ENCODE results near the gene HDAC1. TPM values are rescaled to one million over a fixed set of nuclear protein-coding genes. Genes with fewer than 3 reads are reported as not detected.

The HDAC1 gene
- total RNA-seq, 4 donors from 2014 or later, result 28.6 to 35.0 (median 31.1) TPM

DNA sequence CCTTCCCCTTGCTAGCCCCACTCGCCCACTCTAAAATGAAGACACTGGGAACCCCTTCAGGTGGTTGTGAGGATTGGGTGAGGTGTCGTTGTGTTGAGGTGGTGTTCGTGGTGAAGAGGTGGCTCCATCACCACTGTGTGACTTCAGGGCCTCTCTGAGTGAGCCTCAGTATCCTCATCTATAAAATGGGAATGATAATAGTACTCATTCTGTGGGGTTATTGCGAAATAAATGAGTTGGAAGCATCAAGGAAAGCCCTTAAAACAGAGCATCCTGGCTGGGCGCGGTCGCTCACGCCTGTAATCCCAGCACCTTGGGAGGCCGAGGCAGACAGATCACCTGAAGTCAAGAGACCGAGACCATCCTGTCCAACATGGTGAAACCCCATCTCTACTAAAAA is 50.8 kb downstream of the HDAC1 start:
- TF ChIP-seq CTCF (IDR thresholded peaks at IDR 0.05; ENCODE audit: low read depth), result no peak

- TF ChIP-seq CTCF (IDR thresholded peaks at IDR 0.05; ENCODE audit: low read depth), result no peak
Measured at GRCh38 chr1:32345289-32345827, 53.5 kb downstream of the HDAC1 start.

- no peak for TF ChIP-seq CTCF (IDR thresholded peaks at IDR 0.05; ENCODE audit: low read depth)
Measured at GRCh38 chr1:32346532-32347157, 54.8 kb downstream of the HDAC1 start.

DNA sequence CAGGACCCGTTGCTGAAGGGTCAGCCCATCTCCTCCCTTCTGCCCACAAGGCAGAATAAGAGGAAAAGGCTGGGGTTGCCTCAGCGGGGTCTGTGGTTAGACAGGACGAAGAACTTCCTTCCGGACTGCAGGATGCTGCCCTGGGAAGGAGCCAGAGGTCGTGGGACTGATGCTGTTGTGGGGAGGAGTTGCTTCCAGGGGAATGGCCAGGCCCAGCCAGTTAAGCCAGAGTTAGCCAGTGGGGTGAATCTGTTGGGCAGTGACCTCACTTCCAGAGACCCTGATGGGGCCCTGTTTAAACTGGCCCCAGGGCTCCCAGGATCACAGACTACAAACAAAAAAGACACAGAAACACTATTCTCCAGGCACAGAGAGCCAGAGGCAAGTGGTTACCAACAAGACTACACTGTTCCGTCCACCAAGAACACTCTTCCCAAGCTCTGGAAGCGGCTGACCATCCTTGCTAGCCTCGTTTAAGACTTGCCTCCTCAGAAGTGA is 57.4 kb downstream of the HDAC1 start:
- TF ChIP-seq CTCF (IDR thresholded peaks at IDR 0.05; ENCODE audit: low read depth), result no peak

GRCh38 chr1:32350785-32351398 is 59.0 kb downstream of the HDAC1 start:
- no peak for TF ChIP-seq CTCF (IDR thresholded peaks at IDR 0.05; ENCODE audit: low read depth)

DNA sequence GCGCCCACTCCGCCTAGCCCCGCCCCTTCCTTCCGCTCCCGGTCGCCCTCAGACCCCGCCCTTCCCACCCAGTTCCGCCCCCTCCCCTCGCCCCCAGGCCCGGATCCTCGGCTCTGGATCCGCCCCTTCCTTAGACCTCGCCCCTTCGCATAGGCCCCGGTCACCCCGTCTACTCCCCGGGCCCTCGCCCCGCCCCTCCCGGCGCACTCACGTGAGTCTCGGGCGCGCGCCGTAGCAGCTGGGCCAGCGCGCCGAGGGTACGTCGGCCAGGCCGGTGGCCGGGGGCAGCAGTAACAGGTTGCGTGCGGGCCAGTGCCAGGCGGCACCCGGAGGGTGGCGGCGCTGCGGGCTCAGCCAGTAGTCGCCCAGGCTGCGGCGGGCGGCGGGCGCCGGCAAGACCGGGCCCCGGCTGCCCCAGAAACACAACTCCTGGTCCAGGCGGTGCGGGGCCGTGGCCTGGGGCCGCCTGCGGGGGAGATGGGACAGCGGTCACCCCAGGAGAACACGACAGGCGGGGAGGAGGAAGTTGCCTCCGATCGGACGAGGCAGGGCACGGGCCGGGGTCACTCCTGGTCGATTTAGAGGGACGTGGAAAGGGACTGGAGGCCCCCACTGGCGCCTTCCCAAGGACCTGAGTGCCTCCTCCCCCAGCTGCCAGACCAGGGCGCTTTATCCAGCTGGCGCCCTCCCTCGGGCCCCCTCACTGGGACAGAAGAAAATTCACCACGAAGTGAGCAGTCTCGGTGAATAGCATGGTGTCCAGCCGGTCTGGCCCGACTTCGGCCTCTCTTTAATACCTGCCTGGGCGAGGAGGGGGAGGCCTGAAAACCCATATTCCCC is 59.7 kb downstream of the HDAC1 start:
- TF ChIP-seq CTCF (IDR thresholded peaks at IDR 0.05; ENCODE audit: low read depth), result no peak
